Measurements from ENCODE around the gene MAP3K1.

MAP3K1 gene

GRCh38 chr5:56810826-56811225, 4.5 kb upstream of the MAP3K1 start:
- no peaks in the 10 kb centered on the region for H3K9me3 ChIP-seq (ENCODE audit: severe bottlenecking)
- TF ChIP-seq CTCF (IDR thresholded peaks at IDR 0.05; ENCODE audit: low read depth, low read length), result no peak
- no peak for DNase-seq
- H3K27me3 ChIP-seq (ENCODE audit: insufficient read depth, low read depth, severe bottlenecking), result no peaks in the 10 kb centered on the region
- no peak overlapping the region for H3K4me3 ChIP-seq (ENCODE audit: low read depth, low read length)
- no peak overlapping the region for H3K27ac ChIP-seq
- H3K36me3 ChIP-seq, result no peaks in the 10 kb centered on the region

DNA sequence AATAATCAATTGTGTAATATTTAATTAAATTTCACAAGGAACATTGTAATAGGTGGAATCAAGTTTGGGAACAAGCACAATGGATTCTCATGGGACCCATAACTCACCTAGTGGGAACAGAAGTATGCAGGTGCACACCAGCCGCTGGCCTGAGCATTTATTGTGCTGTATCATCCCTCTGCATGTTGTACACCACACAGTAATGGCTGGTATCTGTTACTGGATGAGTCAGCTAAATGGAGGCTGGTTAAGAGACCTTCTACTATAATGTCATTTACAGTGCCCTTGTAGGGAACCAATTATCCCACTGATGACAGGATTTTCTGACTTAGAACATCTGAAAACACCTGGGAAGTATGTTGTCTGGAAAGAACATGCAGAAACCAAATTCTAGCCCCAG, 3.2 kb upstream of the MAP3K1 start:
- H3K4me3 ChIP-seq (ENCODE audit: low read depth, low read length), result no peak overlapping the region
- no peak overlapping the region for H3K27ac ChIP-seq
- H3K36me3 ChIP-seq, result no peaks in the 10 kb centered on the region
- no peaks in the 10 kb centered on the region for H3K27me3 ChIP-seq (ENCODE audit: insufficient read depth, low read depth, severe bottlenecking)
- no peaks in the 10 kb centered on the region for H3K9me3 ChIP-seq (ENCODE audit: severe bottlenecking)
- TF ChIP-seq CTCF (IDR thresholded peaks at IDR 0.05; ENCODE audit: low read depth, low read length), result no peak
- no peak for DNase-seq

- no peak for TF ChIP-seq CTCF (IDR thresholded peaks at IDR 0.05; ENCODE audit: low read depth, low read length)
- Histone ChIP-seq H3K4me3 (ENCODE audit: low read depth, low read length) (no peak overlapping the region), H3K9me3 (ENCODE audit: severe bottlenecking) (no peaks in the 10 kb centered on the region), H3K36me3 (no peaks in the 10 kb centered on the region), H3K27ac (no peak overlapping the region), H3K27me3 (ENCODE audit: insufficient read depth, low read depth, severe bottlenecking) (no peaks in the 10 kb centered on the region)
- DNase-seq, result no peak
These were observed 2.0 kb upstream of the MAP3K1 start for GRCh38 chr5:56813302-56813701.

- H3K4me3 ChIP-seq (ENCODE audit: low read depth, low read length), result peak overlapping the region; percentile 56
- no peaks in the 10 kb centered on the region for H3K27me3 ChIP-seq (ENCODE audit: insufficient read depth, low read depth, severe bottlenecking)
- no peaks in the 10 kb centered on the region for H3K9me3 ChIP-seq (ENCODE audit: severe bottlenecking)
- H3K27ac ChIP-seq, result peak overlapping the region; percentile 92
- peak; percentile 21 for DNase-seq
- no peaks in the 10 kb centered on the region for H3K36me3 ChIP-seq
- TF ChIP-seq CTCF (IDR thresholded peaks at IDR 0.05; ENCODE audit: low read depth, low read length), result no peak
These were observed 887 bp upstream of the MAP3K1 start for GRCh38 chr5:56814361-56814962.

DNA sequence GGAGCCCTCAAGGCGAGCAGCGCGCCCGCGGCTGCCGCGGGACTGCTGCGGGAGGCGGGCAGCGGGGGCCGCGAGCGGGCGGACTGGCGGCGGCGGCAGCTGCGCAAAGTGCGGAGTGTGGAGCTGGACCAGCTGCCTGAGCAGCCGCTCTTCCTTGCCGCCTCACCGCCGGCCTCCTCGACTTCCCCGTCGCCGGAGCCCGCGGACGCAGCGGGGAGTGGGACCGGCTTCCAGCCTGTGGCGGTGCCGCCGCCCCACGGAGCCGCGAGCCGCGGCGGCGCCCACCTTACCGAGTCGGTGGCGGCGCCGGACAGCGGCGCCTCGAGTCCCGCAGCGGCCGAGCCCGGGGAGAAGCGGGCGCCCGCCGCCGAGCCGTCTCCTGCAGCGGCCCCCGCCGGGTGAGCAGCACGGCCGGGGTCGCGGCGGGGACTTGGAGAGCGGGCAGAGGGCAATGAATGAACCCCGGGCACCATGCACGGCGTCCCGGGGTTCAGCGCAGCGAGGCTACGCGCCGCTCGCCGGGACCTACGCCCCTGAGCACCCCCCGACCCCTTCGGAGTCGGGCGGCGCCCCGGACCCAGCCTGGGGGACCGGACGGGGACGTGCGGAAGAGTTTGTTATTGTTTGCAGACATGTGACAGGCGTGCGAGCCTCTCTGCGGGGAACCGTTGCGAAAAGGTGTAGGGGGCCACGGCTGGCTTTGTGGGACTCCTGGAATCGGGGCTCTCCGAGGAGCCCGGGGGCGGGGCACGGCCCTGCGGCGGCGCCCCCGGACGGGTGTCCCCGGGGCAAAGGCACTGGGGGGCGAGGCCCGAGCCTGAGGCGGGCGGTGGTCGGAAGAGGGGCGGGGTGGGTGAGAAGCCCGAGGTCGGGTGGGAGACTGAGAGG, 553 bp downstream of the MAP3K1 start:
- peak; percentile 28 for DNase-seq
- Histone ChIP-seq H3K4me3 (ENCODE audit: low read depth, low read length) (peak overlapping the region; percentile 56), H3K36me3 (peaks cover 3% of the 10 kb centered on the region; the same call in 1 of the 2 replicates), H3K9me3 (ENCODE audit: severe bottlenecking) (no peaks in the 10 kb centered on the region), H3K27me3 (ENCODE audit: insufficient read depth, low read depth, severe bottlenecking) (no peaks in the 10 kb centered on the region), H3K27ac (peak overlapping the region; percentile 92)
- no peak for TF ChIP-seq CTCF (IDR thresholded peaks at IDR 0.05; ENCODE audit: low read depth, low read length)
